GM18873 (cell line): Measurements from ENCODE around the gene THSD7A.

Source experiments
- ATAC-seq: cut with Tn5 transposase; IDR thresholded peaks from one replicate; pipeline ENCODE4 v1.9.1; 2021; ENCODE audit warnings: mild to moderate bottlenecking, moderate library complexity, moderate number of reproducible peaks; ENCODE audit not compliant: unreplicated experiment, low FRiP score

The THSD7A gene

GRCh38 chr7:11811709-11812108 is 20.3 kb downstream of the THSD7A start:
- ATAC-seq, result no peak

GRCh38 chr7:11810043-11810625 is 21.9 kb downstream of the THSD7A start:
- ATAC-seq, result no peak

GRCh38 chr7:11807000-11807399 is 25.0 kb downstream of the THSD7A start:
- ATAC-seq, result no peak

GRCh38 chr7:11804621-11805020 is 27.4 kb downstream of the THSD7A start:
- ATAC-seq, result no peak

GRCh38 chr7:11795231-11795630 is 36.8 kb downstream of the THSD7A start:
- ATAC-seq, result no peak

GRCh38 chr7:11792166-11792565 is 39.8 kb downstream of the THSD7A start:
- no peak for ATAC-seq

- ATAC-seq, result no peak
Measured at GRCh38 chr7:11788568-11788967, 43.4 kb downstream of the THSD7A start.

- ATAC-seq, result no peak
Measured at GRCh38 chr7:11787534-11787933, 44.5 kb downstream of the THSD7A start.

- ATAC-seq, result no peak
Measured at GRCh38 chr7:11786186-11786585, 45.8 kb downstream of the THSD7A start.

- ATAC-seq, result no peak
Measured at GRCh38 chr7:11784769-11785536, 47.0 kb downstream of the THSD7A start.

- no peak for ATAC-seq
Measured at GRCh38 chr7:11779864-11780674, 51.9 kb downstream of the THSD7A start.

- no peak for ATAC-seq
Measured at GRCh38 chr7:11776039-11776438, 56.0 kb downstream of the THSD7A start.

GRCh38 chr7:11775401-11775800 is 56.6 kb downstream of the THSD7A start:
- ATAC-seq, result no peak

GRCh38 chr7:11768263-11768662 is 63.7 kb downstream of the THSD7A start:
- no peak for ATAC-seq

GRCh38 chr7:11767148-11767547 is 64.8 kb downstream of the THSD7A start:
- no peak for ATAC-seq

- no peak for ATAC-seq
Measured at GRCh38 chr7:11760372-11760771, 71.6 kb downstream of the THSD7A start.

- ATAC-seq, result no peak
Measured at GRCh38 chr7:11758627-11759111, 73.3 kb downstream of the THSD7A start.

GRCh38 chr7:11757153-11757552 is 74.8 kb downstream of the THSD7A start:
- ATAC-seq, result no peak

GRCh38 chr7:11754933-11755332 is 77.1 kb downstream of the THSD7A start:
- no peak for ATAC-seq

GRCh38 chr7:11754123-11754522 is 77.9 kb downstream of the THSD7A start:
- ATAC-seq, result no peak

GRCh38 chr7:11753433-11753832 is 78.6 kb downstream of the THSD7A start:
- no peak for ATAC-seq
